CD4-positive, alpha-beta T cell treated with Interleukin-17A for 4 hours (primary cell): ENCODE results near the gene CPAMD8.
A peak's percentile ranks its signal among the peaks of the same experiment; 100 is the strongest.

Experiments used
- DNase-seq: peaks from one replicate; pipeline ENCODE4 v3.0.0-alpha.2; 2020; ENCODE audit warnings: mixed read lengths

CPAMD8 gene

DNA sequence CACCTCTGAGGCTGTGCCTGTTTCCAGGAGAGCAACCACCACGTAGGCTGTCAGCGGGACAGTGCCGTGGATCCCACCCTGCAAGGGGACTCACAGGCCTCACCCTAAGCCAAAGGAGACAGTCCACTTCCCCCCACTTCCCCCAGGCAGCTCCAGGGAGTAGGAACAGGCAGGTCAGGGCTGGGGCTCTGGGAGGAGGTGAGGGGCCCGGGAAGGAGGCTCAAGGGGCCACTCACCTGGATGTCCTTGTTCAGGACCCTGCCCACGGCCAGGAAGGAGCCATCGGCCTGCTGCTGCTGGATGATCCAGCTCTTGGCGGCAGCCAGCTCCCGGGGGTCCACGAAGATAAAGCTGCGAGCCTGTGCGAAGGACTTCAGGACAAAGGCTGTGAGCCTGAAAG, 112.2 kb downstream of the CPAMD8 start:
- no peak for DNase-seq

DNA sequence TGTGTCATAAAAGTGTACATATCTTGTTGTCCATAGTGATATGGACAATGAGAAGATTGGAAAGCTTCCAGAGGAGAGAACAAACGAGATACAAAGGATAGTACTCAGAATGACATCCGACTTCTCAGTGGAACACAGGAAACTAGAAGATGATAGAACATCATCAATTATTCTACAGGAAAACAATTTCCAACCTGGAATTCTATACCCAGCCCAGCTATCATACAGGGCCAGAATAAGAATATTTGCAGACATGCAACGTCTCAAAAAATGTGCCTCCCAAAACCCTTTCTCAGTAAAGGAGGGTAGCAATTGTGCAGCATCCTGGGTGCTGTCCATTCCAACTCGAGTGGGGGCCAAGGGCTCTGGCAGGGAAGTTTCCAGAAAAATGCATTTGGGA, 113.8 kb downstream of the CPAMD8 start:
- no peak for DNase-seq

DNA sequence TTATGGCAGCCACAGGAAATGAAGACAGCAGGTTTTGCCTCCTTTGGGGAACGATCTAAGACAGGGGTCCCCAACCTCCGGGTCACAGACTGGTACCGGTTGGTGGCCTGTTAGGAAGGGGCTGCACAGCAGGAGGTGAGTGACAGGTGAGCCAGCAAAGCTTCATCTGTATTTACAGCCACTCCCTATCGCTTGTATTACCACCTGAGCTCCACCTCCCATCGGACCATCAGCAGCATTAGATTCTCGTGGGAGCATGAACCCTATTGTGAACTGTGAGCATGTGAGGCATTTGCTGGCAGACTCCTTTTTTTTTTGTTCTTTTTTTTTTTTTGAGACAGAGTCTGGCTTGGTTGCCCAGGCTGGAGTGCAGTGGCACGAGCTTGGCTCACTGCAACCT, 115.6 kb downstream of the CPAMD8 start:
- DNase-seq: no peak

DNA sequence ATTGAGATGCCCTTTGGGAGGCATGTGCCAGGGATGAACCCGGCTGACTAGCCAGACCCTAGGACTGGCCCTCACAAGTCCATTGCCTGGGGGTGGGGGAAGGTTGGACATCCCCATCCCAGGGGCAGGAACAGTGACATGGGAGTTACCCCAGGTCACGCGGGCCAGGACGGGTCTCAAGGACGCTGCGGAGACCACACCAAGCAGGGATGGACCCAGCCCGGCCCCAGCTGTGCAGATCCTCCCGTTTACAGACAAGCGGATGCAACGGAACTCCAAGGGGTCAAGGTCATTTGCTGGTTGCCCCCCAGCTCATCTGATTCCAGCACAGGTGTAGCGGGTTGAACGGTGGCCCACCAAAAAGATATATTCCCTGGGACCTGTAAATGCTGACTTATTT, 117.9 kb downstream of the CPAMD8 start:
- DNase-seq: no peak

- no peak for DNase-seq
Observed at GRCh38 chr19:16904599-16904998, 122.0 kb downstream of the CPAMD8 start.

- no peak for DNase-seq
Observed at GRCh38 chr19:16903347-16903746, 123.3 kb downstream of the CPAMD8 start.

DNA sequence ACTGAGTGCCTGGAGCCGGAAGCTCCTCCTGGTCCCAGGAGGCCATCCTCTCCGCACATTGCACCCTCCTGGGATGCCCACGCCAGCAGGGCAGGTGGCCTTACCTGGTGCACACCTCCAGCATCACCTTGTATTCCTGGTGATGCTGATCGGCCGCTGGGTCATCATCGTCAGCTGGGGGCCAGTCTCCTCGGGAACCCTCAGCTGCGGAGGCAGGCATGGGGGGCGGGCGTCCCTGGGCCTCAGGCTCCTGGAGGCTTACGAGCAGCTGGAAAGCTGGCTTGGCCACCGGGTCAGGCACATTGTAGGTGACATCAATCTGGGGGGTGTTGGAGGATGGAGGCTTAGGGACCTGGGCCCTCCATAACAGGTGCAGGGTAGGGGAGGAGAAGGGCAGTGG, 124.1 kb downstream of the CPAMD8 start:
- DNase-seq: no peak

- no peak for DNase-seq
Observed at GRCh38 chr19:16901491-16902175, 125.0 kb downstream of the CPAMD8 start.

DNA sequence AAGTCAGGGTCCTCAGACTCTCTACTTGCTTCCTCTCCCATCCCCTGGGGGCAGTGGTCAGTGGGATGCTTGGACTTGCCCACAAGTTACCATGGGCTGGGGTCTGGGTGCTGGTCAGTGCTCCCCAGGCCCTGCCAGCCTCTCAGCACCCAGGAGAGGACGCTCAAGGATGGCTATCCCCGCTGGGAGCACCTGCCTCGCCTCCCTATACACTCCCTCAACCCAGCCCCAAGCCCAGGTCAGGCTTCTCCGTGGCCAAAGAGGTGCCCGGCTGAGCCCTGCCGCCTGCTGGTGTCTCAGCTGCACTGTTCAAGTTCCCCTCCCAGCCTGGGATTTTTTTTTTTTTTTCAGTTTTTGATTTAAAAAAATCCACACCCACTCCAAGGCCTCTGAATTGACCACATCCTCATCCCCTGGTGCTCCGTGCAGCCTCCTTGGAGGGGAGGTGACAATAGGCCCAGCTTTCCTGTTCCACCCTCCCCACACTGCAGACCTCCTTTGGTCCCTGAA, 127.0 kb downstream of the CPAMD8 start:
- DNase-seq: peak; percentile 14

GRCh38 chr19:16898361-16899015, 128.1 kb downstream of the CPAMD8 start:
- DNase-seq: no peak

- DNase-seq: peak; percentile 28
Observed at GRCh38 chr19:16897856-16898161, 128.8 kb downstream of the CPAMD8 start.

DNA sequence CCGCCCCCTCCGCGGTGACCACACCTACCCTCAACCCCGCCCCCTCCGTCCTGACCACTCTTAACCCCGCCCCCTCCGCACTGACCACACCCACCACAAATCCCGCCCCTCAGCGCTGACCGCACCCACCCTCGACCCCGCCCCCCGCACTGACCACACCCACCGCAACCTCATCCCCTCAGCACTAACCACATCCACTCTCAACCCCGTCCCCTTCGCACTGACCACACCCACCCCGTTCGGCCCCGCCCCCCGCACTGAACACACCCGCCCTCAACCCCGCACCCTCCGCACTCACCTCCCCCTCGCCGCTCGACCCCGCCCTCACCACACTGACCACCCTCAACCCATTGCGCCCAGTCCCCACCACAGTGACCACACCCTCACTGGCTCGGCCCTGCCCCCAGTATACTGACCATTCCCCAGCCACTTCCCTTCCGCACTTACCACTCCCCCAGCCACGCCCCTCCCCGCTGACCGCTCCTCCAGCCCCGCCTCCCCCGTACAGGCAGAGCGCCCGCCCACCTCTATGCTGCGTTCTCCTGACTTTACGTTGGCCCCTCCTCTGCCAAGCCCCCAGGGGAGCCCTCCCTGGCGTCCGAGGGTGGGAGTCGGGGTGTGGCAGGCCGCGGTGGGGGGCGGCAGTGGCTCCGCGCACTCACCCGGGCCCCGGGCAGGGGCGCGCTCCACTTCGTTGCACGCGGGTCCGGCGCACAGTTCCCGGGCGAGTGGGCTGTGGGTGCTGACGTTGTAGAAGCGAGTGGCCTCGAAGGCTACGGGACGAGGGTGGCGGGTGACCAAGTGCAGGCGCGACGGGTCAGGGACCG, 129.4 kb downstream of the CPAMD8 start:
- peak; percentile 72 for DNase-seq

GRCh38 chr19:16896146-16897028, 130.2 kb downstream of the CPAMD8 start:
- DNase-seq: no peak

DNA sequence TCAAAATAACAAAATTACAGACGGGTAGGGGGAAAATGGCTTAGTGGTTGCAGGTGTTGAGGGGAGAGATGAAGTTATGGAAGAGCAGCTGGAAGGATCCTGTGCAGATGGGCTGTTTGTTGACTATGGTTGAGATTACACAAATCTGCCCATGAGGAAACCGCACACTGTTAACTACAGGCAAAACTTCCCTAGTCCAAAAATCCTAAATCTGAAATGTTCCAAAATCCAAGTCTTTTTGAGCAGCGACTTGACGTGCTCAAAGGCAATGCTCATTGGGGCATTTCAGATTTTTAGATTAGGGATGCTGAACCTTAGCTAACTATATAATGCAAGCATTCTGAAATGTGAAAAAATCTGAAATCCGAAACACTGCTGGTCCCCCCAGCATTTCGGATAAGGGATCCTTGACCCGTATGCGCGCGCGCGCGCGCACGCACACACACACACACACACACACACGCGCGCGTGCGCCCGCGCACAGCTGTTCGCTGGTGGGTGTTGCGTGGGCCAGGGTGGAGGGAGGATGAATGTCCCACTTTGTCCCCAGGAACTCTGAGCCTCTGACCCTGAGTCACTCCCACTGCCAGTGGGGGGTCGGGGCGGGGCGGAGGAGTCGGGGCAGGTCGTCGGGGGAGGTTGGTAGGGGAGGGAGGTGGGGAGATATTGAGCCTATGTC, 131.0 kb downstream of the CPAMD8 start:
- no peak for DNase-seq

DNA sequence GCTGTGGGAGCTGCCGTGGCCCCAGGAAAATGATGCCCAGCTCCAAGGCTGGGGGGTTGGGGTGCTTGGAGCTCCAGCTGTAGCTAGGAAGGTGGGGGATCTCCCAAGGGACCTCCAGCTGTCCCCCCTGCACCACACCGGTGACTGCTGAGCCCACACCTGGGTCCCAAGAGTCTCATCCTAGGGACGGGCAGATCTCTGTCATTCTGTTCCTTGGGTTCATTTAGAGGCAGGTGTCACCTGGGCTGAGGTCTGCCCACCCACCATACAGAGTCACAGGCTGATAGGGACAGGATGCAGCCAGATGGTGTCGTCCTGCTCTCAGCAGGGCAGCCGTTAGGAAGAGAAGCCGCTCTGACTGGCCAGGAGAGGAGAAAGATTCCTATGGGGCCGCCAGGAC, 132.5 kb downstream of the CPAMD8 start:
- DNase-seq: no peak

- DNase-seq: no peak
Observed at GRCh38 chr19:16893686-16893989, 133.0 kb downstream of the CPAMD8 start.

DNA sequence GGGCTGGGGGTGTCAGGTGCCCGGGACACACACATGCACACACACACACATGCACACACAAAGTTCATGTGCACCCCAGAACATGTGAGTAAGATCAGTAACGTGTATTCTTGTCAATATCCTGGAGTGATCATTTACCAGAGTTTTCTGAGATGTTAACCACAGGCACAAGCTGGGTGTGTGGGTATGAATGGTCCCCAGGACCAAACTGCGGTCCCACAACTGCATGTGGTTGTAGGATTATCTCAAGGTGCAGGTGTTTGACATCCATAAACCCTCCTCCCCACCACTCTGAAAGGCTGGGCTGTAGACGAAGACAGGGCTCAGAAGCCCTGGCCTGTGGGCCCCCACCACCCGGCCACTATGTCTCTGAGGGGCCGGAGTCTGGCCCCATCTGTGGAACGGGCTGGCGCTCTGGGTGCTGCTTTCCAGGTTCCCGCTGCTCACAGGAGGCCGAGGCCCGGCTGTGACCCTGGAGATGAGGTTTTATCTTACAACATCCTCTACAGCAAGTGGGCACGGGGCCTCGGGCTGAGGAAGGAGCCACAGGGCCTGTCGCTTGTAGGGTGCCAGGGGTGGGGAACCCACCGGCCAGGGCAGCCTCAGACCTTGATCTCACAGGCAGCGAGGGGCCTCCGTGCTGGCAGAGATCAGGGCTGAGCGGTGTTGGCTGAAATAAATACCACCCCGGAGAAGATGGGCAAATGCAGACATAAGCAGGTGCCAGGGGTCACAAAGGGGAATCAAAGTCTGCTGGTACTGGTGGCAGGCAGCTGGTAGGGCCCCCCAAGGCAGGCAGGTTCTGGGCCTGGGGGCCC, 133.5 kb downstream of the CPAMD8 start:
- no peak for DNase-seq

GRCh38 chr19:16892436-16892835, 134.2 kb downstream of the CPAMD8 start:
- no peak for DNase-seq

- no peak for DNase-seq
Observed at GRCh38 chr19:16891696-16892382, 134.8 kb downstream of the CPAMD8 start.

GRCh38 chr19:16890461-16891184, 136.0 kb downstream of the CPAMD8 start:
- DNase-seq: no peak
